ENCODE results near the gene GRID1.

GRID1 gene

DNA sequence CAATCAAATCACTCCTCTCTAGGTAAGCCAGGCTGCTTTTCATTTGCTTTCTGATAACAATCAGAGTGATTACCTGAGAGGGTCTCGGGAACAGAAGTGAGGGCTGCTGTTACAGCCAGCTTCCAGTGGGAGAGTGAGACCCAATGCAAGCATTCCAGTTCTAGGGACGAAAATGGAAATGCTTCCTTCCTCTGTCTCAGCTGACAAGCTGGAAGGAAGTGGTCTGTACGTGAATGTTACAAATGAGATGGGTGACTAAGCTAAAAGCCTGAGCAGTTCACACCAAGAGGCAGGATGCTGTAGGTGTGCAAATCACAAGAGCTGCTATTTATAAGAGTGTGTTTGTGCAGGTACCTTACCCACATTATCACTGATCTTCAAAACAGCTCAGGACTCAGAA, 772.4 kb downstream of the GRID1 start:
- DNase-seq (ENCODE audit: low spot score): no peak

- no peak for DNase-seq (ENCODE audit: low spot score)
Observed at GRCh38 chr10:85593226-85593772, 773.3 kb downstream of the GRID1 start.

- no peak for DNase-seq (ENCODE audit: low spot score)
Observed at GRCh38 chr10:85581371-85581770, 785.2 kb downstream of the GRID1 start.

DNA sequence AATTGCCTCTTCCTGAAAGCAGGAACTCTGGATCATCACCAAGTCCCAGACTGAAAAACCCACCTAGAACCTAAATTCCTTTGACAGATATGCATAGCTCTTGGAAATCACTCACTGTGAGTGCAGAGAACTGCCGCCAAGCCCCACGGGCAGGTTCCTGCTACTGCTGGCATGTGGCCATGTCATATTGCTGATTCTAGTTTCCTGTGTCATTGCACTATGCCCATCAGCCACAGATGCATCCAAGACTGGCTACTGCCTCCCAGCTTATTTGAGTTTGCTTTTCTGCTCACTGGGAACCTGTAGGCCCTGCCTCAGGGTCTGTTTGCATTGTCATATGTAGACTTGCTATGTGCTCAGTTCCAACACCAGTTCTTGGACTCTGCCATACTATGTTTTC, 786.0 kb downstream of the GRID1 start:
- no peak for DNase-seq (ENCODE audit: low spot score)

DNA sequence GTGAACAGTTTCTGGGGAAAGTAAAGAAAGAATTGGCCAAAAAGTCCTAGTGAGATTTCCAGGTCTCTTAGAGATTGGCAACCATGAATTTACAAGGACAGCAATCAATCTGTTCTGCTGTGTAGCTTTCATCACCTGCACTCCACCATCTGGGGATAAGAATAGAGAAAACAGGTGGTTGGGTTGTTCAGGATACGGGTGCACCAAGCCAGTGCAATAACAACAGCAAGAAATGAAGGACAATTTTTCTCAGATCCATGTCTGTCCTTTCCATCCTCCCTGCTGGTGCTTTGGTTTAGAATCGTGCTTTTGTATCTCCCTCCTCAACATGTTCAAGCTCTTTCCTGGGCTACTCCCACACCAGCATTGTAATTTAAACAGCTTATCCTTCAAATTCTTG, 787.7 kb downstream of the GRID1 start:
- no peak for DNase-seq (ENCODE audit: low spot score)

- no peak for DNase-seq (ENCODE audit: low spot score)
Observed at GRCh38 chr10:85575441-85575840, 791.2 kb downstream of the GRID1 start.

GRCh38 chr10:85570871-85571270, 795.7 kb downstream of the GRID1 start:
- no peak for DNase-seq (ENCODE audit: low spot score)

- no peak for DNase-seq (ENCODE audit: low spot score)
Observed at GRCh38 chr10:85565381-85565780, 801.2 kb downstream of the GRID1 start.

DNA sequence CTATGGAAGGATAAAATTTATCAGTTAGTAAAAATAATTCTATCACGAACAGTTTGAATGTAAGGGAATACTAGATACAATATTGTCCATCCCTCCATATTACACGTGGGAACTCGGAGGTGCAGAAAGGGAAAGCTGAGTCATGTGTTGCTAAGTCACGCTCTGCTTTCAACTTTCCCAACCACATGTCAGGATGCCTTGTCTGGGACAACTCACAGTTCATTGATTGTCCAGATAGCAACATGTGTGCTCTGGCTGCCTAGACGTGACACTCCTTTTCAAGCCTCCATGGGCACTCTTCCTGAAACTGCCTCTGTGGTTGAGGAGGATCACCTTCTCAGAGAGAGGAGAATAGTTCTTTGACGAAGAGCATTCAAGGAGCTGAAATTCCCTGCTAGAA, 808.1 kb downstream of the GRID1 start:
- no peak for DNase-seq (ENCODE audit: low spot score)

DNA sequence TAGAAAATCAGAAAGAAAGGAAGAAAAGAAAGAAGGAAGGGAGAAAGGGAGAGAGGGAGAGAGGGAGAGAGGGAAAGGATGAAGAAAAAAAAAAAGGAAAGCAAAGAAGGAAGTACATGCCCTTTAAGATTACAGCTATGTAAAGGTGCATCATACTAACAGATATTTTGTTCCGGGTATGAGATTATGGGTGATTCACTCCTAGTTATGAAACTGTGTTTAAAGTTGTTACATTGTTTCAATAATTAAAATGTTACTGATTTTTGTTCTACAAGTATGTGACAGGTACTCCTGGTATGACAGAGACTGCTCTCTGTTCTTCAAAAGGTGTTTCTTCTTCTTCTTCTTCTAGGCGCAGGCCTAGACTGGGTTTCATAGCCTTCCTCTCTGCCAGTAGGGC, 808.9 kb downstream of the GRID1 start:
- DNase-seq (ENCODE audit: low spot score): no peak

DNA sequence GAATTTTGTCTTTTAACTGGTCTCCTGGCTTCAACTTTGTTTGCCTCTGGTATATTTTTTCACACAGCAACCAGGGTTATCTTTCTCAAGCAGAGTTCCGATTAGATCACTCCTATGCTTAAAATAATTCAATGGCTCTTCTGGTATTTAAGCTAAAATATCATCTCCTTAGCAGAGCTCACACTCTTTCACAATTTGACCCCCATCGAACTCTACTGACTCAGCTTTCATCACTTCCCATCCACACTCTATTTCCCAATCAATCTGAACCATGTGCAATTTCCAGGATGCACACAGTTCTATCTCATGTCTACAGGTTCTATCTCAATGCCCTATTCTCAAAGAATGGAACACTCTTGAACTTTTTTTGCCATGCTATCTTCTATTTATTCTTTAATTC, 809.5 kb downstream of the GRID1 start:
- no peak for DNase-seq (ENCODE audit: low spot score)

All from D341Med (cell line).